ENCODE measurements around the gene KRTAP1-5.
"Not testable (repeated sequence)": the region's sequence is repeated elsewhere in the genome, so short reads cannot be mapped to it uniquely, and the experiment has no call there.

The KRTAP1-5 gene, protein sequence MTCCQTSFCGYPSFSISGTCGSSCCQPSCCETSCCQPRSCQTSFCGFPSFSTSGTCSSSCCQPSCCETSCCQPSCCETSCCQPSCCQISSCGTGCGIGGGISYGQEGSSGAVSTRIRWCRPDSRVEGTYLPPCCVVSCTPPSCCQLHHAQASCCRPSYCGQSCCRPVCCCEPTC

DNA sequence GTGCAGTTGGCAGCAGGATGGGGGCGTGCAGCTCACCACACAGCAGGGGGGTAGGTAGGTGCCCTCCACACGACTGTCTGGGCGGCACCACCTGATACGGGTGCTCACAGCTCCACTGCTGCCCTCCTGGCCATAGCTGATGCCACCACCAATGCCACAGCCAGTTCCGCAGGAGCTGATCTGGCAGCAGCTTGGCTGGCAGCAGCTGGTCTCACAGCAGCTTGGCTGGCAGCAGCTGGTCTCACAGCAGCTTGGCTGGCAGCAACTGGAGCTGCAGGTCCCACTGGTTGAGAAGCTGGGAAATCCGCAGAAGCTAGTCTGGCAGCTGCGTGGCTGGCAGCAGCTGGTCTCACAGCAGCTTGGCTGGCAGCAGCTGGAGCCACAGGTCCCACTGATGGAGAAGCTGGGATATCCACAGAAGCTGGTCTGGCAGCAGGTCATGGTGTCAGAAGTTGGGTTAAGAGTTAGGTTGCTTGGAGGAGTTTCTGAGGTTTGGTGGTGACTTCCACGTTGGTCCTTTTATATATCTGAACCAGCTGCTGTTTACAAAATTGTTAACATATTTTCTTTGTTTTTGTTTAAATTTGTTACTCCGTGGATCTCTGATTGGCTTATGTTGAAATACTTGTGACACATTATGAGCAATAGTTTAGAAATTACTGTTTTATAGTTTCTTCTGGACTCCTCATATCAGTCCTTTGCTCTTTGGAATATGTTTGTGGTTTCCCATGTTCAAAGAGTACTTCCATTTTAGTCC lies at the start of gene KRTAP1-5:
Gene KRTAP1-5, minus strand, starts transcription at position 494 of the 757 bp plus-strand sequence. Its CDS starts 53 bp downstream, at position 441.
- no peak for FAIRE-seq

DNA sequence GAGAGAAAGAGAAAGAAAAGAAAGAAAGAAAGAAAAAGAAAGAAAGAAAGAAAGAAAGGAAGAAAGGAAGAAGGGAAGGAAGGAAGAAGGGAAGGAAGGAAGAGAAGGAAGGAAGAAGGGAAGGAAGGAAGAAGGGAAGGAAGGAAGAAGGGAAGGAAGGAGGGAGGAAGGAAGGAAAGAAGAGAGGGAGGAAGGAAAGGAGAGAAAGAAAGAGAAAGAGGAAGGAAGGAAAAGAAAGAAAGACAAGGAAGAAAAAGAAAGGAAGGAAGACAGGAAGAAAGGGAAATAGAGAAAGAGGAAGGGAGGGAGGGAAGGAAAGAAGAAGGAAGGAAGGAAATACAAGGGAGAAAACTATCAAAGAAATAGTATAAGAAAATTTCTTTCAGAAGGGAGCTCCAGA lies 49.8 kb upstream of the KRTAP1-5 start:
- no peak for FAIRE-seq

DNA sequence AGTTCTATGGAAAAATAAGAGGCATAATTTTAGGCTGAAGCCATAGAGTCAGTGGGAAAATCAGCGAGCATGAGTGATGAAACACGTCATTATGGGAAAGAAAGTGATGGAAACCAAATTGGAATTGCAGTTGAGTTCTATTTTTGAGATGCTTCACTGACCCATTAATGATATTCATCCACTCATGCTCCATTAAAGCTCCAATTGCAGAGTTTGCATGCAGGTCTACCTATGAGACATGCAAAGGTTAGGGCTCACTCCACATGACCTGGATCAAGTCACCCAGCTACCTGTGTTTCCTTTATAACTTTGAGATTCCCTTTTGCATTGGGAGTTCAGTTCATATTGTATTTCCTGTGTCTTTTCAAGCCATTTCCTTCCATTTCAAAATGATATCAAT lies 46.7 kb upstream of the KRTAP1-5 start:
- no peak for FAIRE-seq

DNA sequence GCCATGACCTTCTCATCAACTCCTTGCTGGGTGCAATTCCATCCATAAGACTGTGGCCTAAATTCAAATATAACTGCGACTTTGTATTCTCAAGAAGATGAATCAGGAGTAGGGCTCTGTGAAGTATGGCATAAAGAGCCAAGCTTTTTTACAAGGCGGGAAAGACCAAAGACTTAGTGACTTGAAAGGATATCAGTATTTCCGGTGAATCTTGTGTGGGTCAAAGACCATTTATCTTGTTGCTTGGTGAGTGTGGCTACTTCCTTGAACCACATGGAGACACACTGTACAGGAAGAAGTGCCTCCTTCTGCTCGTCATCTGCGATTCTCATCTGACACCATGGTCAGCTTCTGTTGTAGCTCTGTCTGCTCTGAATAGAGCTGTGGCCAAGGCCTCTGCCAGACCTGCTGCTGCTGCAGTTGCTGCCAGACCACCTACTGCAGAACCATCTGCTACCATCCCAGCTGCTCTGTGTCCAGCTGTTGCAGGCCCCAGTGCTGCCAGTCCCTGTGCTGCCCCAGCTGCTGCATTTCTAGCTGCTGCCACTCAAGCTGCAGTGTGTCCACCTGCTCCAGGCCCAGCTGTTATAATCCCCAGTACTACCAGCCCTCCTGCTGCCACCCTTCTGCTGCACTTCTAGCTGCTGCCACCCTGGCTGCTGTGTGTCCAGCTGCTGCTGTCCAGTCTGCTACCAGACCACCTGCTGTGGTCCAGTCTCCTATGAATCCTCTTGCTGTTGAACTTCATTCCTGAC lies 44.8 kb upstream of the KRTAP1-5 start:
- no peak for FAIRE-seq

DNA sequence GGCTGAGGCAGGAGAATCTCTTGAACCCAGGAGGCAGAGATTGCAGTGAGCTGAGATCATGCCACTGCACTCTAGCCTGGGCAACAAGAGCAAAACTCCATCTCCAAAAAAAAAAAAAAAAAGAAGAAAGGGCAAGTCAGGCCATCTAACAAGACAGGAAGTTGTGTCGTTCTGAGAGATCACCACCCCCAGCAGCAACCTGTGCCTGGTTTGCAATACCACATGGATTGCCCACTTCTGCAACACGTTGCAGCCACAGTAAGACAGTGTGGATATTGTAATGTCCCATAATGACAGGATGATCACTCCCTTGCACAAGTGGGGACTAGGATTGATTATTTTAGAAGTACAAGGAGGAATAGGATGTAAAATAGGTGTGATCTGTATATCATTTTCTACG lies 42.0 kb upstream of the KRTAP1-5 start:
- FAIRE-seq, result no peak

DNA sequence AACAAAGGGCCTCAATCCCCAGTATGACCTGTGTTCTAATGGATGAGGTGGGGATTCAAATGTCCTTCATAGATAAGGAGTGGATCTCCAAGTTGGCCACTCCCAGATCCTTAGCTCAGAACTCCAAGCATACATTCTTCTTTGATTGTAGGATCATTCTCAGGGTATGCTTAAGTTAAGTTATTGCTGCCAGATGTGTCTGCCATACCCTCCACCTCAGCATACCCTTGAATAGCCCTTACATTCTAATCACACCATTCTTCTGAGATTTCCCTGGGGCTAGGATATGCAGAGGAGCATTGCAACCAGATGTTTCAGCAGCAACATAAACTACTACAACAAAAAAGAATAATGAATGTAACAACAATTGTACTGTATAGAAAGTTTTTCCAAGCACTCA lies 40.3 kb upstream of the KRTAP1-5 start:
- FAIRE-seq, result no peak

DNA sequence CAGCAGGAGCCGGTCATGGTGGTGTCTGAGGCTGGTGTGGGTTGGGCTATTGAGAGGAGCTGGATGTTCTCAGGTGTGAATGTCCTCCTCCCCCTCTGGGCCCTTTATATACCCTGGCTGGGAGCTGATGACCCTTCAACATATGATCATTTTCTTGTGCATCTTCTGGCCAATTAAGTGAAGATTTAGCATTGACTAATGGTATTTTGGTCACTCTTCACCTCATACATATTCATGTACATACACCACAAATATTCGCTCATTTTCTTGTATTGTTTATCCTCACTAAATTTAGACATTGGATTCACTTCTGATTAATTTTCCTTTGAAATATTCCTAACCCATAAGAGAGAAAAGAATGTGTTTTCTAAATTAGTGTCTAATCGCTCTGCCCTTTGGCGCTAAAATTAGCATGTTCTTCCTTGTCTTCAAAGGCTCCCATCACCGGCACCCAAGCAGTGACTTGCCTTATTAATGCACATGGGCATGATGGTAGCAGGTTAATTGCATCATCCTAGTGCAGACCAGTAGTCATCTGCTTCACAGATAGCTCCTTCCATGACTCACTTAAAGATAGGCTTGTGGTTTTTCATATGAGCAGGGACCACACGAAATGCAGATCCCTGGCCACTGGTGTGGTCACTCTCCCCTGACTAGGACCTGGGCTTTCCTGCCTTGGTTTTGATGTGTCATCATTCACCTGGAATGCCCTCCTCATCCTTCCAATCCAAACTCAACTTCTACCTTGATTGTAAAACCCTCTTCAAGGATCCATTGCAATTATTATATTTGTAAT lies 39.0 kb upstream of the KRTAP1-5 start, which contains the start of gene KRTAP2-4:
Gene KRTAP2-4, minus strand, starts transcription at position 51 of the 796 bp plus-strand sequence. Its CDS starts 34 bp downstream, at position 17.
- no peak for FAIRE-seq

DNA sequence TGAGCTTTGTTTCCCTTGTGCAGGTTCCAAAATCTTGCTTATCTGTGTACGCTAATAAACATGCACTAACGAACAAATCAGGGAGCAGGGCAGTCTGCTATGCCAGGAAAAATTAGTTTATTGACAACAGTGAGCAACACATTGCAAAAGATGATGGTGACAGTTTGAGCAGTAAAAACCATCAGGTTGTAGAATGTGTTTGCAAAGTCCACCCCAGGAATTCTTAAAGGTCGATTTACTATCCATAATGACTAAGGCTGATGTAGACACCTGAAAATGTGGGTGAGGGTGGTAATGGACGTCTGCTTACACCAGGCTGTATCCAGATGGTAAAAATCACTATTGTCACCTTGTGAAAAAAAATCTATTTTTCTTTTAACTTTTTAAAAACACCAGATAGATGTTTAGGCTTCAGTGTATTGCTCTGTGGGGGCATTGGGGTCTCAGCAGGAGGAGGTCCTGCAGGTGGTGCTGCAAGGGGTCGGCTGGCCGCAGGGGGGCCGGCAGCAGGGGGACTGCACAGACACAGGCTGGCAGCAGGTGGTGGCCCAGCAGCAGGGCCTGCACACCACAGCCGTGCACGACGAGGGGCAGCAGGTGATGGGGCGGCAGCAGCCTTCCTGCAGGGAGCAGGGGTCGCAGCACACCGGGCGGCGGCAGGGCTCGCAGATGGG lies 38.1 kb upstream of the KRTAP1-5 start:
- FAIRE-seq, result not testable (repeated sequence)

DNA sequence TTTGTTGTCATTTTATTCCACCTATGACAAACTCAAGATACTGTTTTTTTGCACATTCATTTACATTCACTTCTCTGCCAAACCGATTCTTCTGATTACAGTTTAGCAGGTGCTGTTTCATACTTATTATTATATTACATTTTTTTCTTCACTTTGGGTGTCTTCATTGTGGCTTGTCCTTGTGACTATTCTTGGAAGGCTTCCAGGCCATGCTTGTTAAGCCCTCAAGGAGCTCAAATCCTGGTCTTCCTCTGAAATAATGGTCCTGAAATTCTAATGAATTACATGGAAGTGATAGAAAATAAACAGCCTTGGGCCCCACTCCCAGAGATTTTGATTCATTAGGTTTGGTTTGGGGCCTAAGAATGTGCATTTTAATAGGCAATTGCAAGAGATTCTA lies 37.3 kb upstream of the KRTAP1-5 start:
- no peak for FAIRE-seq

DNA sequence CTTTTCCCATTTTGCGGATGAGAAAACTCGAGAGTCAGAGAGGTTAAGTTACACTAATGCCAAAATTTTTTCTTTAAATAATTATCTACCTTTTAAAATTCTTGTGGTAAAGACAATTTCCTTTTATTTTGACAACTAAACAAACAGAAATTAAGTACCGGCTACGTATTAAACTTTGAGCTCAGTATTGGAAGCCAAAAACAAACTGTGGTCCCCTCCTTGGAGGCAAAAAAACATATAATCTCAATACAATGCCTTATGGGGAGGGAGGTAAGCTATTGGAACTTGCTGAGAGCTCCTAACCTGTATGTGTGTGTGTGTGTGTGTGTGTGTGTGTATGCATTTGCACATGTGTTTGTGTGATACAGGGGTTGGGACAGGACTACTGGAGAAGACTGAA lies 36.4 kb upstream of the KRTAP1-5 start:
- no peak for FAIRE-seq

DNA sequence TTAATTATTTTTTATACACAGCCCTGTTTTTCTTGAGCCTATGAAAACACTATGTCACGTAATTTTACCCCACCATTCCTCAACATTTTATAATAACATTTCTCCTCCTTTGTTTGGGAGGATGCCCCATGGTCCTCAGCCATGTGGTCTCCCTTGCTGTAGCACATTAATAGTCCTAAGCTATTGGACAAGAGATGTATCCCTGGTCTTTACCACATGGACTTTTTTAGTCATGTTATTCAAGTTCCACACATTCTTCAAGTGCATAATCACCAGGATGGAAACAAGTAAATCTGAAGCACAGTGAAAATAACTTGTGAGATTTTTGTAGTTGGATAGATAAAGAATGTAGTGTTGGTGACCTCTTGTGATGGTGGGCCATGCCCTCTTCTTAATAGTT lies 35.0 kb upstream of the KRTAP1-5 start:
- no peak for FAIRE-seq

DNA sequence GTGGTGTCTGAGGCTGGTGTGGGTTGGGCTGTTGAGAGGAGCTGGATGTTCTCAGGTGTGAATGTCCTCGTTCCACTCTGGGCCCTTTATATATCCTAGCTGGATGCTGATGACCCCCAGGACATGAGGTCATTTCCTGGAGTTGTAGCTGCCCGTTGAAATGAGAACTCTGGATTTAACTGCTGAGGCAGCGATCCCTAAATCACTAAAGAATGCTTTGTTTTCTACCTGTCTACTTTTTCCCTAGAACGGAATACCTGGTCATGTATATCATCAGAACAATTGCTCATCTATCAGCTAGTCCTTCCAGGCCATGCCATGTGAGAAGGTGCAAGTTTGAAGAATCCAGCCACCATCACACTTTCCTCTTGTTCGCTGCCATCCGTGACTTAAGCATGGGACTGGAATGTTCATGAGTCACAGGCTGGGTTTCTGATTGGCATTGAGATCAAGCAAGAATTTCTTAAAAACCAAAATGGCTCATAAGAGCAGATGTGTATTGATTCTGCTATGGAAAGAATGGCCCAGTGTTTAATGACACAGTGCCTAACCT lies 33.1 kb upstream of the KRTAP1-5 start, which contains the start of gene KRTAP2-3:
Gene KRTAP2-3, minus strand, starts transcription at position 63 of the 553 bp plus-strand sequence. CDS start 64 bp downstream, outside the sequence.
- FAIRE-seq, result no peak

DNA sequence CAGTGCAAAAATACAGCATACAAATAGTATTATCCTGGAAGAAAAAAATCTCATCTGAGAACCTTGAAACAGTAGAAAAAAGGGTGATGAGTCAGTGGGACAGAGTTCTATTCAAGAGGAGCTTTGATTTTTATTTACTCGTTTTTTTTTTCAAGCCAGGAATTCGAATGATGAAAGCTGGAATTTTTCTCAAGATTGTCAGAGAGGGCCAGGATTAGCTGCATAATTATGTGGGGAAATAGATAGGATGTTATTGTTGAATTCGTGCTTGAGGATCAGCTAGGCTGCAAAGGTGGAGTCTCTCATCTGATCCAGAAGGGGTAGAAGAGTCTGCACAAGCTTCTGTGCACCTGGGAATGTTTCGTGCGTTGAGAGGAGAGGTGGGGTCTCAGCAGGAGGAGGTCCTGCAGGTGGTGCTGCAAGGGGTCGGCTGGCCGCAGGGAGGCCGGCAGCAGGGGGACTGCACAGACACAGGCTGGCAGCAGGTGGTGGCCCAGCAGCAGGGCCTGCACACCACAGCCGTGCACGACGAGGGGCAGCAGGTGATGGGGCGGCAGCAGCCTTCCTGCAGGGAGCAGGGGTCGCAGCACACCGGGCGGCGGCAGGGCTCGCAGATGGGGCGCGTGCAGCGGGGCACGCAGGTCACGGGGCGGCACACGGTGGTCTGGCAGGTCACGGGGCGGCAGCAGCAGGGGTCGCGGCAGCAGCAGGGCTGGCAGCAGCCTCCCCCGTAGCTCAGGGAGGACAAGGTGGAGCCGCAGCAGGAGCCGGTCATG lies 32.5 kb upstream of the KRTAP1-5 start:
- FAIRE-seq, result not testable (repeated sequence)

DNA sequence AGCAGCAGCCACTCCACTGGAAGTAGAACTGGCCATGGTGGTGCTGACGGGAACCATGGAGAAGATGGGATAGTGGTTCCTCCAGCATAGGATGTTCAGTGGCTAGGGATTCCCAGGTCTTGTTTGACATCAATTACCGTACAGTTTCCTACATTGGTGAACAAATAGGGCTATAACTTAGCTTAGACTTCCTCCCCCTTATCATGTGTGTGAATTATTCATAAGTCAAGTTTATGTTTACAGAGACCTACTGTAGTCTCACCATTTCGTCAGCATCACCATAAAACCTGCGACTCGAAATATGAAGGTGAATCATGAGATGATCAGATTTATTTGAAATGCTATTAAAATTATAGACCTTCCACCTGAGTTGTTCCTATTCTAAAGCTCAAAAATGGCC lies 31.7 kb upstream of the KRTAP1-5 start:
- FAIRE-seq, result no peak

DNA sequence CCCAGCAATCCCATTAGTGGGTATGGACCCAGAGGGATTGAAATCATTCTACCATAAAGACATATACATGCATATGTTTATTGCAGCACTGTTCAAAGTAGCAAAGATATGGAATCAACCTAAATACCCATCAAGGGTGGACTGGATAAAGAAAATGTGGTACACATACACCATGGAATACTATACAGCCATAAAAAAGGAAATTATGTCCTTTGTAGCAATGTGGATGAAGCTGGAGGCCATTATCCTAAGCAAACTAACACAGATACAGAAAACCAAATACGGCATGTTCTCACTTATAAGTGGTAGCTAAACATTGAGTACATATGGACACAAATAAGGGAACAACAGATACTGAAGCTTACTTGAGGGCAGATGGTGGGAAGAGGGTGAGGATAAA lies 30.5 kb upstream of the KRTAP1-5 start:
- FAIRE-seq, result no peak

DNA sequence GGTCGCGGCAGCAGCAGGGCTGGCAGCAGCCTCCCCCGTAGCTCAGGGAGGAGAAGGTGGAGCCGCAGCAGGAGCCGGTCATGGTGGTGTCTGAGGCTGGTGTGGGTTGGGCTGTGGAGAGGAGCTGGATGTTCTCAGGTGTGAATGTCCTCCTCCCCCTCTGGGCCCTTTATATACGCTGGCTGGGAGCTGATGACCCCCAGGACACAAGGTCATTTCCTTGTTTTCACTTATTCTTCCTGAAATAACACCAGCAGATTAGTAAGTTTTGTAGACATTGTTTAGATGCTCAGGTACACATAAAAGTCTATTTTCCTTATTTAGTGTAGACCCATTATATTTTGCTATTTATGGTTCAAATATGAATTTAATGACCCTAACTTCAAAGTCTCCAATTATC lies 28.1 kb upstream of the KRTAP1-5 start, which contains the start of gene KRTAP2-2:
Gene KRTAP2-2, minus strand, starts transcription at position 101 of the 400 bp plus-strand sequence. Its CDS starts 19 bp downstream, at position 82.
- not testable (repeated sequence) for FAIRE-seq

DNA sequence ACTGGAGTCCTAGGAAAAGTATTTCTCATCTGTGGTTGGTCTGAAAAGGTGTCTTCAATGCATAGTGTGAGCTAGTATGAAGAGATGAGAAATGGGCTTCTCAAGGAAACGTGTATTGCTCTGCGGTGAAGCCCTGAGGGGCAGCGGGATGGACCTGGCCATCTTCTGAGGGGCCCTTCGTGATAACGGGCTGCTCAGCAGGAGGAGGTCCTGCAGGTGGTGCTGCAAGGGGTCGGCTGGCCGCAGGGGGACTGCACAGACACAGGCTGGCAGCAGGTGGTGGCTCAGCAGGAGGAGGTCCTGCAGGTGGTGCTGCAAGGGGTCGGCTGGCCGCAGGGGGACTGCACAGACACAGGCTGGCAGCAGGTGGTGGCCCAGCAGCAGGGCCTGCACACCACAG lies 27.5 kb upstream of the KRTAP1-5 start:
- FAIRE-seq, result not testable (repeated sequence)

DNA sequence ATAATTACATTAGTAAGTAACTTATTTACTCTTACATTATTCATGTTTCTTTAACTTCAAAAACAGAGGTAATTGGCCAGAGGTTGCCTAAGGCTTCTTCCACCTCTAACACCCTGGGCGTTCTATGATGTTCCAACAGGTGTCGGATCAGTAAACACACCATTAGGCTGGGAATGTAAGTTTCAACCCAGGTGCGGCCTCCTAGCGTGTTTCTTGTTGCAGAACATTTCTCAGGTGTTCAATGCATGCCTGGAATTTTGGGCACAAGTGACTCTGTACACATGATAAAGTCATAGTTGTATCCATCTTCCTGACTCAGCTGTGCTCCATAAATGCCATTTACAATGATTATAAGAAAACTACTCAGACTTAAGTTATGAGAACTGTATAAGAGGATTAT lies 27.0 kb upstream of the KRTAP1-5 start:
- no peak for FAIRE-seq

DNA sequence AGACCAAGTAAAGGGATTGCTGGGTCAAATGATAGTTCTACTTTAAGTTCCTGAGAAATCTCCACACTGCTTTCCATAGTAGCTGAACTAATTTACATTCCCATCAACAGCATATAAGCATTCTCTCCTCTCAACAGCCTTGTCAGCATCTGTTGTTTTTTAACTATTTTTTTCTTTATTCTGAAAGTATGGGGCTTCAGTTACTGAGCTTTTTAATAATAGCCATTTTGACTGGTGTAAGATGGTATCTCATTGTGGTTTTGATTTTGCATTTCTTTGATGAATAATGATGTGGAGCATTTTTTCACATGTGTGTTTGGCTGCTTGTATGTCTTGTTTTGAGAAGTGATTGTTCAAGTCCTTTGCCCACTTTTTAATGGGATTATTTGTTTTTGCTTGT lies 25.6 kb upstream of the KRTAP1-5 start:
- no peak for FAIRE-seq

DNA sequence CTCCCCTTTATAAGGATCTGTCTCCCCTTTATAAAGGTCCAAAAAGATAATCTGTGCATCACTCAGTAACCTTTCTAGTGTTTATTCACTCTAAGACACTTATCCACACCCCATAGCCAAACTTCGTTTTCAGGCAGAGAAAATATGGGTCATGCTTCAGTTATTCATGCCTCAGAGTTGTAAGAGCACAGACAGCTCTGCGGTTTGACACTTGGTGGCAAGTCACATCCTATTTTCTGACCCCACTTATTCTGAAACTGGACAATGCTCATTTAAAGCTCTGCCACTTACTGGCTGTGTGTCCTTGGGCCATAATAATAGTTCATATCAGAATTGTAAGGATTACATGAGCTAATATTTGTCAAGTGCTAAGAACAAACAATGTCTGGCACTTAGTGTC lies 22.1 kb upstream of the KRTAP1-5 start:
- FAIRE-seq, result no peak

DNA sequence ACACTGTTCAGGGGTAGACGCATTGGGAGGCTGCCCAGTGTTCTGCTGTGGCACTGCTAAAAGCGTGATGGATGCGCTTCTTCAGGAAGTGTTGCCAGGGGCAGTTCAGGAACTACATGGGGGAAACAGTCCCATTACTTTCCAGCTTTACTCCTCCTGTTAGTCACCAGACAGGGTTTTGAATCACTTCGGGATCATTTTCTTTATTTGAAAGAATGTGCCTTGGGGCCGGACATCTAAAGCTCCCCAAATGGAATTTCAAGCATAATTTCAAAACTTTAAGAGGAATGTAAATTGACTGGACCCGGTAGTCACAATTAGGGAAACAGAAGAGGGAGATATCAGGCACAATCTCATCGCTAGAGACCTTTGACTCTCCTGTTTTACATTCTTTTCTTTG lies 21.4 kb upstream of the KRTAP1-5 start:
- FAIRE-seq, result no peak

Data from TTC549 (cell line).